Smooth muscle cell (in vitro differentiated cells): ENCODE data around the gene KCNN3. TPM values are rescaled to one million over a fixed set of nuclear protein-coding genes. Genes with fewer than 3 reads are reported as not detected.

Experiments
- DNase-seq: peaks from one replicate; lab custom pipeline; 2025; ENCODE audit not compliant: unreplicated experiment; lab: John Stamatoyannopoulos, UW
- H2AFZ ChIP-seq: fragments of 200-600 bp; sonication (generic); 2 replicates; pipeline ENCODE4 v1.6.0; 2016; ENCODE audit warnings: antibody characterized with exemption, low read depth, mild to moderate bottlenecking
- H3F3A ChIP-seq: fragments of 200-600 bp; sonication (generic); 2 replicates; pipeline ENCODE4 v1.6.0; 2017; ENCODE audit warnings: antibody characterized with exemption, low read depth
- H3K27ac ChIP-seq: fragments of 200-600 bp; sonication (generic); 2 replicates; pipeline ENCODE4 v1.5.1; 2016; ENCODE audit warnings: low read depth, mild to moderate bottlenecking
- H3K27me3 ChIP-seq: fragments of 200-600 bp; sonication (generic); 2 replicates; pipeline ENCODE4 v1.6.1; 2016; ENCODE audit warnings: low read depth, mild to moderate bottlenecking
- H3K36me3 ChIP-seq: fragments of 200-600 bp; sonication (generic); 2 replicates; pipeline ENCODE4 v1.5.1; 2016; ENCODE audit warnings: low read depth
- H3K4me1 ChIP-seq: fragments of 200-600 bp; sonication (generic); 2 replicates; pipeline ENCODE4 v1.5.1; 2016; ENCODE audit warnings: low read depth
- H3K4me2 ChIP-seq: fragments of 200-600 bp; sonication (generic); 2 replicates; pipeline ENCODE4 v1.6.0; 2016; ENCODE audit warnings: mild to moderate bottlenecking
- H3K4me3 ChIP-seq: fragments of 200-600 bp; sonication (generic); 2 replicates; pipeline ENCODE4 v1.5.1; 2016; ENCODE audit warnings: mild to moderate bottlenecking
- H3K79me2 ChIP-seq: fragments of 200-600 bp; sonication (generic); 2 replicates; pipeline ENCODE4 v1.6.0; 2016; ENCODE audit warnings: low read depth, mild to moderate bottlenecking
- H3K9ac ChIP-seq: fragments of 200-600 bp; sonication (generic); 2 replicates; pipeline ENCODE4 v1.6.0; 2016; ENCODE audit warnings: low read depth
- H3K9me3 ChIP-seq: fragments of 200-600 bp; sonication (generic); replicated peaks from 2 replicates; pipeline ENCODE4 v1.5.1; 2016; ENCODE audit warnings: low read depth
- H4K20me1 ChIP-seq: fragments of 200-600 bp; sonication (generic); 2 replicates; pipeline ENCODE4 v1.6.0; 2016; ENCODE audit warnings: low read depth
- CTCF ChIP-seq: fragments of 200-600 bp; sonication (generic); IDR thresholded peaks from 2 replicates; pipeline ENCODE4 v1.5.1; 2017; ENCODE audit warnings: borderline replicate concordance, mild to moderate bottlenecking, antibody characterized with exemption; ENCODE audit not compliant: insufficient read depth, poor library complexity, severe bottlenecking
- WGBS: methylation state at CpG from one replicate; pipeline ENCODE4 v1.1.7; 2016; ENCODE audit warnings: low lambda C conversion rate; 5-methylcytosine and 5-hydroxymethylcytosine counted together
- polyA plus RNA-seq: library from polyadenylated mRNA; unstranded; fragments of >200 nt; fragmentation: Nextera tagmentation; extraction: Ambion mirVana; gene quantifications from 2 replicates; pipeline ENCODE4 v1.2.1, GENCODE V29; 2016
- total RNA-seq: library from RNA; depleted of rRNA; stranded (reverse); fragments of >200 nt; gene quantifications from 2 replicates; pipeline ENCODE4 v1.2.3, GENCODE V29; 2014

Gene KCNN3
- total and polyA plus RNA-seq, 2 experiments from 2014 or later = 0.18 to 0.77 TPM

GRCh38 chr1:154886281-154887015 lies 16.4 kb upstream of the KCNN3 start:
- Histone ChIP-seq H3K27me3 (no peaks in the 10 kb centered on the region), H3K9ac (no peak overlapping the region), H3K36me3 (no peaks in the 10 kb centered on the region), H3K4me3 (no peak overlapping the region), H3K4me2 (no peak overlapping the region), H3K4me1 (no peaks in the 10 kb centered on the region), H3K27ac (no peak overlapping the region), H3K9me3 (no peaks in the 10 kb centered on the region), H4K20me1 (no peaks in the 10 kb centered on the region), H3F3A (no peaks in the 10 kb centered on the region), H3K79me2 (no peaks in the 10 kb centered on the region), H2AFZ (no peak overlapping the region)
- no peak for TF ChIP-seq CTCF
- WGBS = 61% methylated on average over 5 of the region's 5 CpGs
- DNase-seq = no peak

GRCh38 chr1:154884869-154885701 lies 15.0 kb upstream of the KCNN3 start:
- no peaks in the 10 kb centered on the region for H4K20me1 ChIP-seq
- no peak for DNase-seq
- no peak for TF ChIP-seq CTCF
- H3K36me3 ChIP-seq = no peaks in the 10 kb centered on the region
- no peaks in the 10 kb centered on the region for H3K27me3 ChIP-seq
- H3K9me3 ChIP-seq = no peaks in the 10 kb centered on the region
- H3K4me1 ChIP-seq = no peaks in the 10 kb centered on the region
- H2AFZ ChIP-seq = no peak overlapping the region
- no peak overlapping the region for H3K27ac ChIP-seq
- WGBS = 86% methylated on average over 6 of the region's 6 CpGs
- H3K79me2 ChIP-seq = no peaks in the 10 kb centered on the region
- H3K9ac ChIP-seq = no peak overlapping the region
- H3K4me2 ChIP-seq = no peak overlapping the region
- no peak overlapping the region for H3K4me3 ChIP-seq
- no peaks in the 10 kb centered on the region for H3F3A ChIP-seq

GRCh38 chr1:154883919-154884868 lies 14.1 kb upstream of the KCNN3 start:
- WGBS = 88% methylated on average over 15 of the region's 15 CpGs
- Histone ChIP-seq H2AFZ (no peak overlapping the region), H3F3A (no peaks in the 10 kb centered on the region), H3K4me1 (no peaks in the 10 kb centered on the region), H3K27me3 (no peaks in the 10 kb centered on the region), H3K36me3 (no peaks in the 10 kb centered on the region), H3K79me2 (no peaks in the 10 kb centered on the region), H3K9ac (no peak overlapping the region), H3K4me3 (no peak overlapping the region), H3K27ac (no peak overlapping the region), H3K4me2 (no peak overlapping the region), H4K20me1 (no peaks in the 10 kb centered on the region), H3K9me3 (no peaks in the 10 kb centered on the region)
- no peak for TF ChIP-seq CTCF
- no peak for DNase-seq
